Aorta (tissue), 5 donors: ENCODE data around the gene SMARCA2. TPM values are rescaled to one million over a fixed set of nuclear protein-coding genes. Genes with fewer than 3 reads are reported as not detected.

ENCODE experiments used
- ATAC-seq: fragments of 200-7000 bp; cut with Tn5 transposase; one replicate; pipeline ENCODE4 v1.9.1; 2022; ENCODE audit warnings: moderate library complexity; ENCODE audit not compliant: low FRiP score
- DNase-seq, 2 donors: peaks; one replicate each; pipeline ENCODE4 v3.0.0-alpha.2; 2020
- H3K27ac ChIP-seq, 2 donors: one replicate each; pipeline ENCODE4 v1.5.1; 2013; ENCODE audit warnings: low read length in 2 of 2, mild to moderate bottlenecking in 2 of 2, moderate library complexity in 2 of 2, control low read depth in 1 of 2, inconsistent platforms in 1 of 2, low read depth in 1 of 2
- H3K27me3 ChIP-seq, 2 donors: one replicate each; pipeline ENCODE4 v1.6.1; 2013; ENCODE audit warnings: control low read depth in 1 of 2, low read length in 1 of 2, mild to moderate bottlenecking in 1 of 2, moderate library complexity in 1 of 2; ENCODE audit not compliant: insufficient read depth in 2 of 2, control insufficient read depth in 1 of 2
- H3K36me3 ChIP-seq, 2 donors: one replicate each; pipeline ENCODE4 v1.6.1; 2013; ENCODE audit warnings: control low read depth in 1 of 2, low read length in 1 of 2, mild to moderate bottlenecking in 1 of 2; ENCODE audit not compliant: insufficient read depth in 2 of 2, control insufficient read depth in 1 of 2
- H3K4me1 ChIP-seq, 2 donors: one replicate each; pipeline ENCODE4 v1.6.1; 2013; ENCODE audit warnings: low read length in 2 of 2, control low read depth in 1 of 2, mild to moderate bottlenecking in 1 of 2, moderate library complexity in 1 of 2; ENCODE audit not compliant: insufficient read depth in 2 of 2, control insufficient read depth in 1 of 2
- H3K4me3 ChIP-seq, 2 donors: one replicate each; pipeline ENCODE4 v1.5.1; 2013; ENCODE audit warnings: low read length in 2 of 2, control low read depth in 1 of 2, mild to moderate bottlenecking in 1 of 2
- H3K9me3 ChIP-seq: one replicate; pipeline ENCODE4 v1.6.1; 2013; ENCODE audit warnings: mild to moderate bottlenecking, low read length; ENCODE audit not compliant: control insufficient read depth
- WGBS, 2 donors: extraction: QIAGEN DNeasy Blood & Tissue Kit; methylation state at CpG; one replicate each; pipeline ENCODE4 v1.1.7; 2013; 5-methylcytosine and 5-hydroxymethylcytosine counted together
- intact Hi-C, 2 donors: fragments of 100-400 bp; cut with DNase I; formaldehyde crosslinking; loops; one replicate each; pipeline versions ENCODE4 v1.14.2 to v1.15.0; 2022
- polyA plus RNA-seq, 2 donors: library from polyadenylated mRNA; stranded (reverse); fragments of 200-250 nt; gene quantifications; one replicate each; pipeline ENCODE4 v1.2.3, GENCODE V29; 2013
- total RNA-seq, 2 donors: library from RNA; stranded (reverse); fragmentation: NEBNext Ultra II Directional; extraction: Animal tissue kit (Norgen Biotek cat#: 25700); gene quantifications; one replicate each; pipeline ENCODE4 v1.2.1, GENCODE V29; 2021
- donor health status: healthy with polysubstance abuse.
- donor health status: Bipolar disorder and iron deficiency.
- donor health status: DM: no; HTN: no; CAD: no.
- donor health status: DM: no; HTN: no; CAD: no.
- donor health status: DM: yes; HTN: yes; CAD: no.

SMARCA2 gene
- total and polyA plus RNA-seq, 4 donors = 61.7 to 265 (median 145) TPM

- Histone ChIP-seq H3K9me3 (no peaks in the 10 kb centered on the region), H3K36me3 (no peaks in the 10 kb centered on the region), H3K27ac (no peak overlapping the region), H3K4me3 (peak overlapping the region in 1 of 2 donors; percentile 50), H3K27me3 (no peaks in the 10 kb centered on the region), H3K4me1 (no peaks in the 10 kb centered on the region)
- intact Hi-C loops = loop anchor here (5.0 to 10.0 kb wide), 2 partner anchors 599 to 602 kb away; partner anchors contain the start of gene PUM3 (in 2 of the 2)
- DNase-seq = no peak
- no peak for ATAC-seq
- WGBS, 2 donors = 17 to 18% methylated on average over 11 of the region's 11 CpGs
These were observed 227.7 kb downstream of the SMARCA2 start for GRCh38 chr9:2242831-2243330.
